Activated naive CD4-positive, alpha-beta T cell treated with anti-CD3 and anti-CD28 coated beads, Interleukin-2, amount 50 U/mL, for 16 hours (primary cell): ENCODE data around the gene ZNF529.

Experiments used
- DNase-seq: peaks from one replicate; pipeline ENCODE4 v3.0.0-alpha.2; 2020

The ZNF529 gene

GRCh38 chr19:36508325-36508724 lies 64.8 kb downstream of the ZNF529 start:
- DNase-seq: no peak

- no peak for DNase-seq
Observed at GRCh38 chr19:36501973-36502372, 71.1 kb downstream of the ZNF529 start.

- no peak for DNase-seq
Observed at GRCh38 chr19:36497001-36497400, 76.1 kb downstream of the ZNF529 start.
